Stimulated activated CD8-positive, alpha-beta memory T cell treated with anti-CD3 and anti-CD28 coated beads, Interleukin-4, amount 100 ng/mL, for 4 hours (primary cell): ENCODE data around the gene STK11.

Experiments used
- DNase-seq, 2 donors: peaks; one replicate each; pipeline ENCODE4 v3.0.0-alpha.2; 2020; ENCODE audit warnings: low read depth in 2 of 2, low spot score in 1 of 2

STK11 gene, protein sequence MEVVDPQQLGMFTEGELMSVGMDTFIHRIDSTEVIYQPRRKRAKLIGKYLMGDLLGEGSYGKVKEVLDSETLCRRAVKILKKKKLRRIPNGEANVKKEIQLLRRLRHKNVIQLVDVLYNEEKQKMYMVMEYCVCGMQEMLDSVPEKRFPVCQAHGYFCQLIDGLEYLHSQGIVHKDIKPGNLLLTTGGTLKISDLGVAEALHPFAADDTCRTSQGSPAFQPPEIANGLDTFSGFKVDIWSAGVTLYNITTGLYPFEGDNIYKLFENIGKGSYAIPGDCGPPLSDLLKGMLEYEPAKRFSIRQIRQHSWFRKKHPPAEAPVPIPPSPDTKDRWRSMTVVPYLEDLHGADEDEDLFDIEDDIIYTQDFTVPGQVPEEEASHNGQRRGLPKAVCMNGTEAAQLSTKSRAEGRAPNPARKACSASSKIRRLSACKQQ

DNA sequence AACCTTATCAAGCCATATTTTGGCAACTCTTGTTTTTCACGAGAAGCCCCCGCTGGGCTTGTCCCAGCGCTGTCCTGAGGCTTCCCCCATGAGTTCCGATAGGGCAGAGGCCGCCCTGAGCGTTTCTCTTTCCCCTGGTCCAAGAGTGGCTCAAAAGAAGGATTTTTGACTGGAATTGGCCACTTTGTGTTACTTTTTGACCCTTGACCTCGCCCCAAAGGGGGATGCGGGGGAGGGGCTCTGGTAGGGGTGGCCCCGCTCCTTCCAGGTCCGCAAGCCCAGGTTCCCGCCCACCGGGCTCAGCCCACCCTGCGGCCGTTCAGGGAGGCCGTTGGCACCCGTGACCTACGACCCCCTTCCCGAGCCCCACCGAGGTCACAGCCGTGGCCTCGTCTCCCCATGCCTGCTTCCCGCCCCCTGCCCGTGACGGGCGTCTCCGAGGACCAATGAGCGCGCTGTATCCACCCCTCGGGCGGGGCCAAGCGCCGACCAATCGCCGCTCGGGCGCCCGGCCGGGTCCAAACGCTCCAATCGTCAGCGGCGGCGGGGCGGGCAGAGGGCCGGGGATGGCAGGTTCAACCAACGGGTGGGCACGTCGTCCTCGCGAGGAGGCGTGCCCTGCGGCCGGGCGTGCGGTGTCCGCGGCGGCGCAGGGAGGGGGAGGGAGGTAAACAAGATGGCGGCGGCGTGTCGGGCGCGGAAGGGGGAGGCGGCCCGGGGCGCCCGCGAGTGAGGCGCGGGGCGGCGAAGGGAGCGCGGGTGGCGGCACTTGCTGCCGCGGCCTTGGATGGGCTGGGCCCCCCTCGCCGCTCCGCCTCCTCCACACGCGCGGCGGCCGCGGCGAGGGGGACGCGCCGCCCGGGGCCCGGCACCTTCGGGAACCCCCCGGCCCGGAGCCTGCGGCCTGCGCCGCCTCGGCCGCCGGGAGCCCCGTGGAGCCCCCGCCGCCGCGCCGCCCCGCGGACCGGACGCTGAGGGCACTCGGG lies at the start of gene STK11:
TSS of gene STK11 (plus strand) at position 665 of the 986 bp plus-strand sequence. CDS start 1,136 bp downstream, outside the sequence.
- DNase-seq, result peak; percentile 98

DNA sequence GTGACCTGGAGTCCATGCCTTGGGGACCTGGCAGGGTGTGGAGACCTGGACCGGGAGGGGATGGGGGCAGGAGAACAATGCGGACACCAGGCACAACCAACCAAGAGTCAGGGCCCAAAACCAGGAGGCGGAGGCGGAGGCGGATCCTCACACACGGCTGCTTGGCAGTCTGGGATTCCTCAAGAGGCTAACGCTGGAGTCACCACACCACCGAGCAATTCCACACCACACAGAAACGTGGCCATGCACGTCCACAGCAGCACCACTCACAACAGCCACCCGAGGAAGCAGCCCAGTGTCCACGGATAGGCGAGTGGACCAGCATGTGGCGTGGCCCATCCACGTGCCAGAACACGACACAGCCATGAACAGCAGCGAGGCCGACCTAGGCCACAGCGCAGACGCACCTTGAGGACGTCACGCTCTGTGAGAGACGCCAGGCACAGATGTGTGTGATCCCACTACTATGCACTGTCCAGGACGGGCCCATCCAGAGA lies 49.2 kb upstream of the STK11 start:
- no peak for DNase-seq

DNA sequence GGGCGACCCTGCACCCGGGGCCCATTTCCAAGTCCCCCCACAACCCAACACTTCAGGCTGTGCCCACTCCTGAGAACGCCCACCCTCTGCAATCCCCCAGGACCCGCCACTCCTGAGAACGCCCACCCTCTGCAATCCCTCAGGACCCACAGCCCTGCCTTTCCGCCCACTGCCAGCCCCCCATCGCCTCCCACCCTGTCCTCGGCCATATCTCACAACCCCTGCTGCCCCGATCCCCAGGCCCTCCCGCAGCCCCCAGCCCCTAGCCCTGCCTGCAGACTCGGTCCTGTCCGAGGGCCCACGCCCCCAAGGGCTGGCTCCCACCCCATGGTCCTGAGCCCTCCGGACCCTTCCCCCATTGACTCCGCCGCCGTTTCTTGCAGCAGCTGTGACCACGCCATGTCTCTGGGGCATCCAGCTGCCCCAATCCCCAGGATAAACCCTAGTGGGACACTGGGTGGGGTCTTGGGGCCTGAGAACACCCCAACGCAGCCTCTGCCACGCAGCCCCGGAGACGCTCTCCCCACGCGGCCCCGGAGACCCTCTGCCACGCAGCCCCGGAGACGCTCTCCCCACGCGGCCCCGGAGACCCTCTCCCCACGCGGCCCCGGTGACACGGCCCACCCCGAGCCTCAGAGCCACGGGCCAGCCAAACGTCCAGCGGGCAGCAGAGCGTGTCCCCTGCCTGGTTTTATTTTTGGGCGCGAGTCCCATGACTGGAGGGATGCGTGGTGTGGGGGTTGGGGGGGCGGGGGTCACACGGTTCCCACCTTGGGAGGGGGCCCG lies 48.6 kb upstream of the STK11 start:
- DNase-seq, result no peak

DNA sequence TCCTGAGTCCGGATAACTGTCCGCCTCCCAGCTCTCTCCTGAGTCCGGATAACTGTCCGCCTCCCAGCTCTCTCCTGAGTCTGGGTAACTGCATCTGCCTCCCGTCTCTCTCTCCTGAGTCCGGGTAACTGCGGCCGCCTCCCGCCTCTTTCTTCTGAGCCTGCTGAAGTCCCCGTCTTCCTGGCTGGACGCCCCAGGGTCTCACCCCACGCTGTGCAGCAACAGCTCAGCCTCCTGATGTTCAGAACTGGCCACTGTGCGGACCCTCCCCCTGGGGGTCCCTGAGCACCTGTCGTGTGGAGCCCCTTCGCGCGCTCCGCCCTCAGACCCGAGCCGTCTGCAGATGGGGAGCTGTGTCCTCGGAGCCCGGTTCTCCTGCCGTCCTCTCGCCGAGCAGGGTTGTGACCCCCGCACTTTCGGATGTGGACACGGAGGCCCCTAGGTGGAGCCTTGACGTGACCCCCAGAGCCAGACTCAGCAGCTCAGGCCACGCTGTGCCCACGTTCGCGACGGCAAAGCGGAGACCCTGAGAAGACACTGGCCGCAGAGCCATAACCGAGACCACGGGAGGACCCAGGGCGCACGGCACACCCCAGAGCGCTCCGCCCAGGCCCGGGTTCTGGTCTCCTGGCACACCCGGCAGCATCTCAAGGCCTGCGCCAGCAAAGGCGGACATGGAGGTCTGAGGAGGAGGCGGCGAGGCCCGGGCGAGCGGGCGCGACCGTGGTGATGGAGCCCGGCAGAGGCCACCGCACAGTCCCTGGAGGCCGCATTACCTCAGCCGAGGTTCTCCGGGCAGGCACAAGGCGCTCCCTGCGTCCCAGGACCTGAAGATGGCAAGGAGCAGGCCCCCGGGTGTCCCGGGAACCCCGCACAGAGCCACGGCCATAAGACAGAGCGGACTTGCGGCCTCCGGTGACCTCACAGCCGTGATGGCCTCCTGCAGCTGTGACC lies 47.4 kb upstream of the STK11 start:
- DNase-seq, result no peak

DNA sequence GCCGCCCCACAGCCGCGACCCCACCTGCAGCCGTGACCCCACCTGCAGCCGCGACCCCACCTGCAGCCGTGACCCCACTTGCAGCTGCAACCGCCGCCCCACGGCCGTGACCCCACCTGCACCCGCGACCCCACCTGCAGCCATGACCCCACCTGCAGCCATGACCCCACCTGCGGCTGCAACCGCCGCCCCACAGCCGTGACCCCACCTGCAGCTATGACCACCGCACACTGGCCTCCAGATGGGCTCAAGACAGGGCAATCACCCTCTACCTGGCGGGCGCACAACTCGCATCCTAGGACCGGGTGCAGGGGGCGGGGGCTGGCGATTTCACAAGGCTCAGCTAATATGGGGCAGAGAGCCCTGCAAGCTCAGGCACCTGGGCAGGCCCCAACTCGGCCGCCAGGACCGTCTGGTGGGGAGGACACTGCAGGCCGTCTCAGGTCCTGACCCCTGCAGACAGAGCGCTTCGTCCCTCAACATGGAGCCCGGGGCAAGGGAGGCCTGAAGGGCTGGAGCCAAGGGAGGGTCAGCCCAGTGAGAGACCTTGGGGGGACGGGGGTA lies 46.6 kb upstream of the STK11 start:
- DNase-seq, result no peak

DNA sequence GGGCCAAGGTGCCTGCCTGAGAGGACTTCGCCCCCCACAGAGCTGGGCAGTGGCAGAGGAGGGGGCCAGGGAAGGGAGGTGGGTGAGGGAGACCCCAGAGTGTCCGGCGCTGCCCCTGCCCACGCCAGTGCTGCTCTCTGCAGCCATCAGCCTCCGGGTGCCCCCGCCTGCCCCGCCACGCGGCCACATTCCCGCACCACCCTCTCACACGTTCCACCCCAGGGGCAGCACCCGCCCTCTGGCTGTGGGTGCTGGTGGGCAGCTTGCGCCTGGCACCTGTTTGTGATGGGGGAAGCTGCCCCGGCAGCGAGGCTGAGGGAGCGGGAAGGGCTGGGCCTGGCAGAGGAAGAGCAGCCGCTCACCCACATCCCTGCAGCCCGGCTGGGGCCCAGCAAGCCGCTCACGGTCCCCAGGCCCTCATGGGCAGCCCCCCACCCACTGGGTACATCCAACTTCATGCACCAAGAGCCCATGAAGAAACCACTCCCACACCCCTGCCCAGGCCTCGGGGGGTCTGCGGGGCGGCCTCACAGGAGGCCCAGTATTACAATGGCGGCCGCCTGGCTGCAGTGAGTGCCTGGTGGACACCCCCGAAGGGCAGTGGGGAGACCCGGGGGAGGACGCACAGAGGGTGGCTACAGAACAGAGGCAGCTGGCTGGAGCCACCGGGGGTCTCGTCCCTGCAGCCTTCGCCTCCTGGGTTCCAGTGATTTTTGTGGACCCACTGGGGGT lies 45.5 kb upstream of the STK11 start:
- no peak for DNase-seq

DNA sequence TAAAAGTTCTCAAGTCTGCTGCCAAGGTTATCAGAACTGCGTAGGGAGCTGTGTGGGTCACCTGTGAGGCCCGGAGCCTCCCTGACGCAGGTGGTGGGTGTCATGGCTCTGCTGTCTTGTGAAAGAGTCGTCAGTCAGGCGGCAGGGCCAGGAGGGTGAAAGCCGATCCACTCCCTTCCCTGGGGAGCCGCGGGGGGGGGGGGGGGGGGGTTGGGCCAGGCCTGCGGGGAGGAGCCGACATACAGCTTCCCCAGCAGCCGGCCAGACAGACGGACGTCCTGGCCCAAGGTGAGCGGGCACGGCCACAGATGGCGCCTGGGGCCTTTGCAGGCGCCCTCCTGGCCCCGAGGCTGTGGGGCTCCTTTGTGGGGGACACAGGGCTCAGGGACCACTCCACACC lies 43.9 kb upstream of the STK11 start:
- no peak for DNase-seq

DNA sequence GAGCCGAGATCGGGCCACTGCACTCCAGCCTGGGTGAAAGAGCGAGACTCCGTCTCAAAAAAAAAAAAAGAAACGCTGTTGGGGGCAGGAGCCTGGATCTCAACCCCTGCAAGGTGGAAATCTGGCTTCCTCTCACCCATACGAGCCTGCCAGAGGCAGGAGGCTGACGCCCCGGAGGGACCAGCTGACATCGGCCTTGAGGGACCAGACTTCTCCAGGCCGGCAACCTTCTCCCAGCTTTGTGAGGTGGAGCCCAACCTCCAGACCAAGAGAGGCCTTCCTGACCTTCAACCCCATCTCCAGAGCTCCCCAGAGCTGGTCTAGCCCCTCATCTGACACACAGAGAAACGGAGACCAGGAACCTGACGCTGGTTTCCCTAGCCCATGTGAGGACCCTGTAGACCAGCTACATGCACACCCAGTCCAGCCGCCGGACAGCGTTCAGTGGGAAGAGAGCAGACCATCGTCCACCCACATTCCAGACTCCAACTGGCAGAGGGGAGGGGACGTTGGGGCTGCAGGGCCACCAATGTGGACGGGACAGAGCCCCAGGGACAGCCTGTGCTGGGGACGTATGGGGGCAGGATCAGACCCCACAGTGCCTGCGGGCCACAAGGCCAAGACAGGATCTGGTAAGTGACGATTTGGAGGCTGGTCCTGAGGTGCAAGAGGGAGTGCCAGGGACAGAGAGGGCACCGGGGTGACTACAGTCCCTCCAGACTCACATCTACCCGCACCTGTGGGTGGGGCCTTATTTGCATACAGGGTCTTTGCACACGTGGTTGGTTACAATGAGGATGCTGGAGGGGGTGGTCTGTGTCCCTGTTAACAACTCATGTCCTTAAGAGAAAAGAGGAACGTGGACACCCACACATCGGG lies 42.9 kb upstream of the STK11 start:
- DNase-seq, result no peak

DNA sequence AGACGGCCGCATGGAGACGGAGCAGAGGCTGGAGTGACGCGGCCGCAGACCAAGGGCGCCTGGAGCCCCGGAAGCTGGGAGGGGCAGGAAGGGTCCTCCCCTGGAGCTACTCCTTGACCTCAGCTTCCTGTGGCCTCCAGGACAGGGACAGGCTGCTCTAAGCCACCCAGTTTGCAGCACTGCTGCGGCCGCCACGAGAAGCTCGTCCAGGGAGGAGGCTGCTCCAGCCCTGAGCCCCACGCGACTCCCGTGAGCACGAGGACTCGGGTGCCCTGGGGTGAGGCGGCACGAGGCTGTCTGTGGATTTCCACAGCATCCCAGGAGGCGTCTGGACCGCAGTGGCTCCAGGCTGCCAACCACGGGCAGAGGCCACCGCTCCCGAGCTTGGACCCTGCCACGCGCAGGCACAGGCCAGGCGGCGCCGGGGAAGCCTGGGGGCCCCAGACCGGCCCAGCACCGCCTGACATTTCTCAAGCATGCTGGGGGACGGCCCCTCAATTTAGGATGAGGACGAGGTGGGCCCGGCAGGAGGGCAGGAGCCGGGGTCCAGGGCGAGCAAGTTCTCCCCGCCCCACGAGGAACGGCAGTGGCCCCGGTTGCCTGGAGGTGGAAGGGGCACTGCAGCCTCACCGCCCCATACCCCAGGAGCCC lies 42.2 kb upstream of the STK11 start:
- DNase-seq, result no peak

DNA sequence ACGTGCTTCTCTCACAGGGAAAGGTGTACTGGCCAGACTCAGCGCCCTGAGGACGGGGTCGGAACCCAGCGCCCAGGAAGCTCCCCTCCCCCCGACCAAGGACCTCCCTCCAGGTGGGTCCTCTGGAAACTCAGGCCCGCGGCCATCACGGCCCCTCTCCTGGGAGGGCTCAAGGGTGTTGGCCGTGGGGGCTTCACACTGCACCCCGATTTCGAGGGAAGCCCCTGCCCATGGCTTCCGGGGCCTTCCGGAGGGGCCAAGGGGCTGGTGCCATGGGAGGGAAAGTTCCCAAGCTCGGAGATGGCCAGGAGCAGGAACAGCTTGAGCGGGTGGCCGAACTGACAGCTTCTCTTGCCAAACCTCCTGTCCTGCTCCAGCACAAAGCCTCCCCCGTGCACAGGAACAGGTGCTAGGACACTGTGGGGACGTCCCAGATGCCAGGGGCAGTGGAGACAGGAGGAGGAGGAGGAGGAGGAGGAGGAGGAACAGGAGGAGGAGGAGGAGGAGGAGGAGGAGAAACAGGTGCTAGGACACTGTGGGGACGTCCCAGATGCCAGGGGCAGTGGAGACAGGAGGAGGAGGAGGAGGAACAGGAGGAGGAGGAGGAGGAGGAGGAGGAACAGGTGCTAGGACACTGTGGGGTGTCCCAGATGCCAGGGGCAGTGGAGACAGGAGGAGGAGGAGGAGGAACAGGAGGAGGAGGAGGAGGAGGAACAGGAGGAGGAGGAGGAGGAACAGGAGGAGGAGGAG lies 41.5 kb upstream of the STK11 start:
- no peak for DNase-seq

DNA sequence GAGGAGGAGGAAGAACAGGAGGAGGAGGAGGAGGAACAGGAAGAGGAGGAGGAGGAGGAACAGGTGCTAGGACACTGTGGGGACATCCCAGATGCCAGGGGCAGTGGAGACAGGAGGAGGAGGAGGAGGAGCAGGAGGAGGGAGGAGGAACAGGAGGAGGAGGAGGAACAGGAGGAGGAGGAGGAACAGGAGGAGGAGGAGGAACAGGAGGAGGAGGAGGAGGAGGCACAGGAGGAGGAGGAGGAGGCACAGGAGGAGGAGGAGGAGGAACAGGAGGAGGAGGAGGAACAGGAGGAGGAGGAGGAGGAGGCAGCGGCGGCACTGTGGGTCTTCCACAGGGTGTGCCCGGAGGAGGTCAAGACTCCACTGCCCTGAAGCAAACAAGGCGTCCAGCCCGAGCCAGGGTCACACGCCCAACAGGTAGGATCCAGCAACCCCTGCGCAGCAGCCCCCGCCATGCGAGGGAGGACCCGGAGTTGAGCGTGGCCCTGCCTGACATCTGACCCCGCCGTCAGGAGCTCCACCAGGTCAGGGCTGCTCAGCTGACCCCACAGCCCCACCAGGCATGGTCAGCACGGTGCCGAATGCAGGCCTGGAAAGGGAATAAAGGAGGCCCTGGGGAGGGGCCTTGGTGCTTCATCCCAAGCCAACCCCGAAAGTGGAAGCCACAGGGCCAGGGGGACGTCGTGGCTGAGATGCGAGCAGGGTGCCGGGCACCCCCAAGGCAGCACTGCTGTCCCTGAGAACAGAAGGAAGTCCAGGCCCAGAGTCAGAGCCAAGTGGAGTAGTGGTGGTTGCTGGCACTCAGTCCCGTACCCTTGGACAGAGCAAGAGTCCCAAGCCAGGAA lies 40.7 kb upstream of the STK11 start:
- DNase-seq, result no peak

DNA sequence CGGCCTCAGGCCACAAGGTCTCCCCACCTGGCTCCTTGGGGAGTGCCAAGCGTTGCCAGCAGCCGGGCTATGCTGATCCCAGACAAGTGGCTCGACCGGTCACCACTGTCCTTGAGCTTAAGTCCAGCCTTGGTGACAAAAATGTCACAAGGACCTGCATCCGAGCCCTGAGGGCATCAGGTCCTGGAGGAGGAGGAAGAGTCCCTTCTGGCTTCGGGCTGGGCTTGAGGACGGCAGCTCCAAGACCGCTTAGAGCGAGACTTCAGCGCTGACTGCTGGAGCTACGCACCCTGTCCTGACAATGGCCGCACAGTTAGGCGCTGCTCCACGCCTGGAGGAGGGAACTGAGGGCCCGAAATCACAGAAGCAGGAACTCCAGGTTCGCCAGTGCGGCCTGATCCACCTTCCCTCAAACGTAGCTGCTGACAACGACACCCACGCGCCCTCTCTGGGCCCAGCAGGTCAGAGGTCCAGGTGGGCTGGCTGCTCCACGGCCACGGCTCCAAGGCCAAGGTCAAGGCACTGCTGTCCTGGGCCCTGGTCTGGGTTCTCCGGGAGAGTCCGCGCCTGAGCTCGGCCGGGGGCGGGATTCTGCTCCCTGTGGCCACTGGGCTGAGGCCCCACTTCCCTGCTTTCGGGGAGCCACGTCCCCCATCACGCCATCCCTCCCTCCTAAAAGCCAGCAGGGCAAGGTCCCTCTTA lies 38.6 kb upstream of the STK11 start:
- no peak for DNase-seq

DNA sequence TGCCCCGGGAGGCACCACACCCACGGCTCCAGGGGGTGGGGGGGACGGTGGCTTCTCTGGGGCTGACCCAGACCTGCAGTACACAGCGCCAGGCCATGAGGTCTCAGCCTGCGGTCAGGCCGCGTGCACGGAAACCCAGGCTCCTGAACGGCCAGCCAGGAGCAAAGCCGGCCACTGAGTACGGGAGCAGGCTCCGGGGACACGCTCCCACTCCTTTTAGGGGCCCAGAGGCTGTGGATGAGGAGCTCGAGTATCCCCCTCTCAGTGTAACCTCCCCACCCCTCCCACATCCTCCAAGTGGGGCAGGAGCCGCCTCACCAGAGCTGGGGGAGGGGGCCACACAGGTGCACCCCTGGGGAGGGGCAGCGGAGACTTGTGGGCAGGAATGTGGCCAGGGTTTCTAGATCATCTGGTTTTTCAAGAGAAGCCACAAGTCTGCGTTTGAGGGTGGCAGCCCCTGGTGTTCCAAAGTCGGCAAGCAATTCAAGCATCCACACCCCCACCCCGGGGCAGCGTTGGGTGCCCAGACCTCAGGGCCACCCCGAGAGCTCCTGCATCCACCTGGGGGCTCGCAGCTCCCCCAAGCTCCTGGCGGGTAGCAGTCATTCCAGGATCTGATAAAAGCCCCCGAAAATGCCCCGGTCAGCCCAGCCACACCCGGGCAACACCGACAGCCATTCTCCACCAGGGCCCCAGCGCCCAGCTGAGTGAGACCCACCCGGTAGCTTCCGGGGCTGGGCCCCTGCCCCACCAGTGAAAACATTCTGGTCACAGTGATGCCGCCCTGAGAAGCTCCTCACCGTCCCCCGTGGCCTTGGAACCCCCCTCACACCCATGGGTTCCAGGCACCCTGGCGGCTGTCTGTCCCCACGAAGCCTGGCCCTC lies 37.6 kb upstream of the STK11 start:
- DNase-seq, result no peak
